Esophagus muscularis mucosa (tissue), 4 donors: ENCODE data around the gene HACD2. TPM values are rescaled to one million over a fixed set of nuclear protein-coding genes. Genes with fewer than 3 reads are reported as not detected.

Source experiments
- DNase-seq: peaks from one replicate; pipeline ENCODE4 v3.0.0-alpha.2; 2017; ENCODE audit errors: extremely low spot score
- H3K27ac ChIP-seq, 4 donors: fragments of 200-600 bp; sonication (generic); replicated peaks in 1 of 4; 1 replicate in 3 of 4; 2 replicates in 1 of 4; pipeline ENCODE4 v1.5.1; 2016 to 2019; ENCODE audit warnings: mild to moderate bottlenecking in 1 of 4
- H3K27me3 ChIP-seq, 4 donors: fragments of 200-600 bp; sonication (generic); one replicate each; pipeline versions ENCODE4 v1.5.1 to v1.6.0; 2016 to 2019
- H3K36me3 ChIP-seq, 4 donors: fragments of 200-600 bp; sonication (generic); one replicate each; pipeline ENCODE4 v1.5.1; 2016 to 2019
- H3K4me1 ChIP-seq, 4 donors: fragments of 200-600 bp; sonication (generic); one replicate each; pipeline ENCODE4 v1.5.1; 2016 to 2019
- H3K4me3 ChIP-seq, 4 donors: fragments of 200-600 bp; sonication (generic); 1 replicate in 2 of 4; 2 replicates in 2 of 4; pipeline ENCODE4 v1.5.1; 2016 to 2019; ENCODE audit warnings: mild to moderate bottlenecking in 4 of 4, moderate library complexity in 1 of 4
- H3K9me3 ChIP-seq, 4 donors: fragments of 200-600 bp; sonication (generic); 1 replicate in 3 of 4; 2 replicates in 1 of 4; pipeline ENCODE4 v1.5.1; 2016 to 2019
- EP300 ChIP-seq: sonication (generic); formaldehyde crosslinking; IDR thresholded peaks from one replicate; pipeline ENCODE4 v1.6.1; 2017; ENCODE audit warnings: antibody characterized with exemption
- POLR2A ChIP-seq: fragments of 450-650 bp; IDR thresholded peaks from one replicate; pipeline ENCODE4 v1.6.1; 2017; ENCODE audit warnings: antibody characterized with exemption, moderate library complexity, mild to moderate bottlenecking, low read depth
- POLR2AphosphoS5 ChIP-seq, 2 donors: sonication (generic); formaldehyde crosslinking; IDR thresholded peaks; one replicate each; pipeline ENCODE4 v1.6.1; 2017; ENCODE audit warnings: antibody characterized with exemption in 2 of 2
- WGBS: methylation state at CpG from one replicate; pipeline ENCODE4 v1.1.5; 2018; 5-methylcytosine and 5-hydroxymethylcytosine counted together
- intact Hi-C: fragments of 100-400 bp; cut with DNase I; formaldehyde crosslinking; loops from one replicate; pipeline ENCODE4 v1.15.1; 2023
- total RNA-seq, 4 donors: library from RNA; depleted of rRNA; stranded (reverse); fragments of >200 nt; gene quantifications; one replicate each; pipeline versions ENCODE4 v1.1.0 to v1.2.1, GENCODE V29; 2016
- TF ChIP-seq, protein P1 (sequence below), 3 experiments: fragments of 200-600 bp in 2 of 3; fragments of 450-650 bp in 1 of 3; sonication (generic) in 2 of 3; IDR thresholded peaks; one replicate each; pipeline ENCODE4 v1.5.1; 2017 to 2019; ENCODE audit warnings: antibody characterized with exemption in 3 of 3, mild to moderate bottlenecking in 2 of 3, moderate library complexity in 1 of 3

HACD2 gene
- total RNA-seq, 4 donors from 2014 or later, result 20.5 to 30.3 (median 25.3) TPM

DNA sequence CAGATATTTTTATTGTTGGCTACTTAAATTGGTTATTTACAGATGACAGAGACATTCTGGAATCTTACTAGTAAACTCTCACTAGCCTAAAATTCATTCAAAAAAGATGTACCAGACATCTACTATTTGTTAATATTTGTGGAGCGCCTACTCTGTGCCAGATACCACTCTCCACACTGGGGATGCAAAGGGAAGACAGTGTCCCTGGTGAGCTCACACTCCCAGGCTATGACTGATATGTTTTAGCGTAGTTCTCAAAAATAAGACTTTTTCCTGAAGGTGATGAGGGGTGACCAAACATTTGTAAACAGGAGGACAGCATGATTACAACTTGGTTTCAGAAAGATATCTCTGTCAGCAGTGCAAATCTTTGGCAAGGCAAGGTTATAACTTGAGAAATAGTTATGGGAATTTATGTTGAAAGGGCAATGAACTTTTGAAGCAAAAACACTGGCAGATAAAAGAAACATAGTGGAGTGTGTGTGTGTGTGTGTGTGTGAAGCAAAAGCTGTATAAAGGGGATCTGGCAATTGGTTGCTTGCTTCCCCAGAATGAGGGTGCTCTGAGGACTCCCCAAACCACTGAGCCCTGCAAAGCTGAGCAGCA is 51.2 kb downstream of the HACD2 start:
- H3K4me3 ChIP-seq, result no peak overlapping the region
- no peak for DNase-seq
- H3K9me3 ChIP-seq, result no peaks in the 10 kb centered on the region
- 80% methylated on average over 2 of the region's 2 CpGs for WGBS
- peaks cover 0 to 18% (median 9%) of the 10 kb centered on the region in 4 donors for H3K4me1 ChIP-seq
- H3K36me3 ChIP-seq, result no peaks in the 10 kb centered on the region
- H3K27me3 ChIP-seq, result no peaks in the 10 kb centered on the region
- H3K27ac ChIP-seq, result peak overlapping the region in 1 of 4 donors; percentile 15
- no peak for TF ChIP-seq POLR2A
- no peak for TF ChIP-seq EP300
- no peak for TF ChIP-seq POLR2AphosphoS5 (IDR thresholded peaks at IDR 0.05)
- TF ChIP-seq, protein P1, sequence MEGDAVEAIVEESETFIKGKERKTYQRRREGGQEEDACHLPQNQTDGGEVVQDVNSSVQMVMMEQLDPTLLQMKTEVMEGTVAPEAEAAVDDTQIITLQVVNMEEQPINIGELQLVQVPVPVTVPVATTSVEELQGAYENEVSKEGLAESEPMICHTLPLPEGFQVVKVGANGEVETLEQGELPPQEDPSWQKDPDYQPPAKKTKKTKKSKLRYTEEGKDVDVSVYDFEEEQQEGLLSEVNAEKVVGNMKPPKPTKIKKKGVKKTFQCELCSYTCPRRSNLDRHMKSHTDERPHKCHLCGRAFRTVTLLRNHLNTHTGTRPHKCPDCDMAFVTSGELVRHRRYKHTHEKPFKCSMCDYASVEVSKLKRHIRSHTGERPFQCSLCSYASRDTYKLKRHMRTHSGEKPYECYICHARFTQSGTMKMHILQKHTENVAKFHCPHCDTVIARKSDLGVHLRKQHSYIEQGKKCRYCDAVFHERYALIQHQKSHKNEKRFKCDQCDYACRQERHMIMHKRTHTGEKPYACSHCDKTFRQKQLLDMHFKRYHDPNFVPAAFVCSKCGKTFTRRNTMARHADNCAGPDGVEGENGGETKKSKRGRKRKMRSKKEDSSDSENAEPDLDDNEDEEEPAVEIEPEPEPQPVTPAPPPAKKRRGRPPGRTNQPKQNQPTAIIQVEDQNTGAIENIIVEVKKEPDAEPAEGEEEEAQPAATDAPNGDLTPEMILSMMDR (IDR thresholded peaks at IDR 0.05), result no peak
- intact Hi-C loops, result loop anchor here (5.0 kb wide), 1 partner anchor 651 kb away; no protein-coding TSS in a partner anchor

DNA sequence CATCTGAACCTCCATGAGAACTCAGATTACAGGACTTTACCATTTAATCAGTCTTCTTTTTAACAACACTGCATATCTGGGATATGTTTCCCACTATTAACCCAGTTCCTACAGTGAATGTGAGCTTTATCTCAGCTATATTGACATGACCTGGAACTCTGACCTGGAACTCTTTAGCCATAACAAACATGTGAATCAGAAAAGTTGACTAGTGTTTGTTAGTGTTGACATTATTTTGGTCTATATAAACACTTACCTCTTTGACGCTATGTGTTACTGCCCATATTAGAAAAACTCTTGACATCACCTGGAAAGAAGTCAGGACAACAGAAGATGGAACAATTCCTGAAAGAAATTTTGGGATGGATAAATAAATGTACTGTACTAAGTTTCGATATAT is 56.7 kb downstream of the HACD2 start:
- Histone ChIP-seq H3K4me3 (no peak overlapping the region), H3K27me3 (no peaks in the 10 kb centered on the region), H3K36me3 (peaks cover 0 to 24% (median 15%) of the 10 kb centered on the region in 4 donors), H3K27ac (no peak overlapping the region), H3K9me3 (no peaks in the 10 kb centered on the region), H3K4me1 (peaks cover 4 to 18% (median 12%) of the 10 kb centered on the region in 4 donors)
- DNase-seq, result no peak
- 97% methylated on average over 2 of the region's 2 CpGs for WGBS
- TF ChIP-seq, protein P1 (IDR thresholded peaks at IDR 0.05), result no peak
- TF ChIP-seq POLR2AphosphoS5 (IDR thresholded peaks at IDR 0.05) (no peak), EP300 (no peak), POLR2A (no peak)
- intact Hi-C loops, result no loop called here

DNA sequence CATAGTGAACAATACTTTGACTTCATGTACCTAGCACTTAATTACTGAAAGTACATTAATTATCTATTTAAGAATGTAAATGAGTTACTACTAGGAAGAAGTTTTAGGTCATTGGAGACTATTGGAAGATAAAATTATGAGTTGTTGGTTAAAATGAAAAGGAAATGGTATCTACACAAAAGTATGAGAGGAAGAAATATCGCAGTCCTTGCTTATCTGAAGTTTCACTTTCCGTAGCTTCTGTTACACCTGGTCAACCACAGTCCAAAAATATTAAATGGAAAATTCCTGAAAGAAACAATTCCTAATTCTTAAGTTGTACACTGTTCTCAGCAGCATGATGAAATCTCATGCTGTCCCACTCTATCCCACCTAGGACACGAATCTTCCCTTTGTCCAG is 57.8 kb downstream of the HACD2 start:
- Histone ChIP-seq H3K27ac (no peak overlapping the region), H3K36me3 (peaks cover 0 to 24% (median 15%) of the 10 kb centered on the region in 4 donors), H3K9me3 (no peaks in the 10 kb centered on the region), H3K4me3 (no peak overlapping the region), H3K27me3 (no peaks in the 10 kb centered on the region), H3K4me1 (peaks cover 13 to 27% (median 22%) of the 10 kb centered on the region in 4 donors)
- intact Hi-C loops, result no loop called here
- DNase-seq, result no peak
- 90% methylated on average over 3 of the region's 3 CpGs for WGBS
- no peak for TF ChIP-seq POLR2A
- TF ChIP-seq, protein P1 (IDR thresholded peaks at IDR 0.05), result no peak
- no peak for TF ChIP-seq EP300
- no peak for TF ChIP-seq POLR2AphosphoS5 (IDR thresholded peaks at IDR 0.05)

DNA sequence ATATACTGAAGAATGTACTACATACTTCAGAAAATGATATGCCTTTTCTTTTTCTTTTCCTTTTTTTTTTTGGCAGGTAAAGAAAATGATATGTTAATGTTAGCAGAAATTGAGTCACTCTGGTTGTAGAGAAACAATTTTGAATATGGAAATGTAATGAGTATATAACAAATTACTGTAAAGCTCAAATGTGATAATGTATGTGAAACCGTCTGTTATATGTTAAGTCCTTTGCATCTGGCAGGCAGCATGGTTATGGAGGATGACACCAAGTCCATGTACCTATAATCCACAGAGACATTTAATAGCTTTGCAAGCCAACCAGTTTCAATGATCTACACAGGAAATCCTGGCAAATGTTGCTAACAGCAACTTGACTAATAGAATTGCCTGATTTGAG is 58.4 kb downstream of the HACD2 start:
- 93% methylated on average over 1 of the region's 1 CpG for WGBS
- Histone ChIP-seq H3K27me3 (no peaks in the 10 kb centered on the region), H3K4me1 (peaks cover 18 to 32% (median 28%) of the 10 kb centered on the region in 4 donors), H3K36me3 (peaks cover 0 to 24% (median 15%) of the 10 kb centered on the region in 4 donors), H3K9me3 (no peaks in the 10 kb centered on the region), H3K27ac (no peak overlapping the region), H3K4me3 (no peak overlapping the region)
- TF ChIP-seq POLR2A, result no peak
- no peak for TF ChIP-seq POLR2AphosphoS5 (IDR thresholded peaks at IDR 0.05)
- no peak for TF ChIP-seq EP300
- TF ChIP-seq, protein P1 (IDR thresholded peaks at IDR 0.05), result no peak
- DNase-seq, result no peak
- intact Hi-C loops, result no loop called here

DNA sequence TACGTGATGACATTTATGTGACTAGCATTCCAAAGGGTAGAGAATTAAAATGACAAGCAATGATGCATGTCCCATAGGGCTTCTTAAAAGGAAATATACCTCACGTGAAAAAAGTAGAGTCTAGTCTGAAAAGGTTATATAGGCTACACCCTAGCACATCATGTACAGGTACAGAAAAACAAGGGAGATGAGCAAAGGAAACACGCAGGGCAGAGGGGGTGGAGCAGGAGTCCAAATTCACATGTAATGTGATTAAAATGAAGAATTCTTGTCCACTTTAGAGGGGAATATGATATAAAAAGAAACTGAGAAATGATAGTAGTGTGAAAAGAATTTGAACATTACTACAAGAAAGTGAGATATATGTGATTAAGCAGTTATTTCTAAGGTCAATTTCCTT is 59.4 kb downstream of the HACD2 start:
- H3K27ac ChIP-seq, result no peak overlapping the region
- 84% methylated on average over 3 of the region's 3 CpGs for WGBS
- no peak for TF ChIP-seq POLR2A
- TF ChIP-seq, protein P1 (IDR thresholded peaks at IDR 0.05), result no peak
- no peak for TF ChIP-seq POLR2AphosphoS5 (IDR thresholded peaks at IDR 0.05)
- TF ChIP-seq EP300, result no peak

More for the DNA sequence above, 59.4 kb downstream of the HACD2 start:
- H3K4me3 ChIP-seq, result no peak overlapping the region
- H3K36me3 ChIP-seq, result peaks cover 0 to 24% (median 15%) of the 10 kb centered on the region in 4 donors
- H3K9me3 ChIP-seq, result no peaks in the 10 kb centered on the region
- intact Hi-C loops, result no loop called here
- H3K27me3 ChIP-seq, result no peaks in the 10 kb centered on the region
- H3K4me1 ChIP-seq, result peaks cover 27 to 43% (median 38%) of the 10 kb centered on the region in 4 donors
- no peak for DNase-seq
